ENCODE results near the gene DTNB.

Gene DTNB

GRCh38 chr2:25374411-25374810 lies 299.0 kb downstream of the DTNB start:
- no peaks in the 10 kb centered on the region for H3K27me3 ChIP-seq (ENCODE audit: low read length)
- H3K4me2 ChIP-seq (ENCODE audit: low read depth, low read length, poor library complexity, severe bottlenecking): no peak overlapping the region
- H4K20me1 ChIP-seq (ENCODE audit: low read depth, low read length): no peaks in the 10 kb centered on the region
- H3K9ac ChIP-seq (ENCODE audit: low read length): no peak overlapping the region
- peak overlapping the region; percentile 69 for H3K27ac ChIP-seq (ENCODE audit: low read depth, low read length)
- H3K9me2 ChIP-seq (replicated peaks; ENCODE audit: insufficient read depth, low read length): no peaks in the 10 kb centered on the region
- TF ChIP-seq EZH2phosphoT487 (conservative IDR thresholded peaks at IDR 0.05; ENCODE audit: low read length) (no peak), CTCF (IDR thresholded peaks at IDR 0.05; ENCODE audit: insufficient read depth, low read length, poor library complexity, severe bottlenecking) (no peak)
- H3K9me3 ChIP-seq (ENCODE audit: insufficient read depth, low read length): no peaks in the 10 kb centered on the region
- peaks cover 10% of the 10 kb centered on the region for H3F3A ChIP-seq (ENCODE audit: insufficient read depth)
- no peak overlapping the region for H2AFZ ChIP-seq (ENCODE audit: low read depth, low read length, severe bottlenecking)
- H3K36me3 ChIP-seq (ENCODE audit: low read length): no peaks in the 10 kb centered on the region
- no peak overlapping the region for H3K4me3 ChIP-seq (ENCODE audit: insufficient read depth, low read length, poor library complexity, severe bottlenecking)
- H3K79me2 ChIP-seq (ENCODE audit: insufficient read depth, low read length): no peaks in the 10 kb centered on the region

GRCh38 chr2:25373269-25373981 lies 300.0 kb downstream of the DTNB start:
- TF ChIP-seq EZH2phosphoT487 (conservative IDR thresholded peaks at IDR 0.05; ENCODE audit: low read length) (no peak), CTCF (IDR thresholded peaks at IDR 0.05; ENCODE audit: insufficient read depth, low read length, poor library complexity, severe bottlenecking) (no peak)
- no peaks in the 10 kb centered on the region for H3K79me2 ChIP-seq (ENCODE audit: insufficient read depth, low read length)
- H3K27ac ChIP-seq (ENCODE audit: low read depth, low read length): peak overlapping the region; percentile 69
- H3K9ac ChIP-seq (ENCODE audit: low read length): peak overlapping the region; percentile 31
- H4K20me1 ChIP-seq (ENCODE audit: low read depth, low read length): no peaks in the 10 kb centered on the region
- no peaks in the 10 kb centered on the region for H3K9me2 ChIP-seq (replicated peaks; ENCODE audit: insufficient read depth, low read length)
- H3K4me3 ChIP-seq (ENCODE audit: insufficient read depth, low read length, poor library complexity, severe bottlenecking): no peak overlapping the region
- H3K36me3 ChIP-seq (ENCODE audit: low read length): no peaks in the 10 kb centered on the region
- H3F3A ChIP-seq (ENCODE audit: insufficient read depth): peaks cover 10% of the 10 kb centered on the region
- H3K4me2 ChIP-seq (ENCODE audit: low read depth, low read length, poor library complexity, severe bottlenecking): peak overlapping the region; percentile 18
- no peak overlapping the region for H2AFZ ChIP-seq (ENCODE audit: low read depth, low read length, severe bottlenecking)
- H3K27me3 ChIP-seq (ENCODE audit: low read length): no peaks in the 10 kb centered on the region
- H3K9me3 ChIP-seq (ENCODE audit: insufficient read depth, low read length): no peaks in the 10 kb centered on the region

GRCh38 chr2:25372405-25373268 lies 300.7 kb downstream of the DTNB start:
- no peaks in the 10 kb centered on the region for H3K9me3 ChIP-seq (ENCODE audit: insufficient read depth, low read length)
- H3K27ac ChIP-seq (ENCODE audit: low read depth, low read length): peak overlapping the region; percentile 69
- H3K4me2 ChIP-seq (ENCODE audit: low read depth, low read length, poor library complexity, severe bottlenecking): peak overlapping the region; percentile 18
- TF ChIP-seq EZH2phosphoT487 (conservative IDR thresholded peaks at IDR 0.05; ENCODE audit: low read length) (no peak), CTCF (IDR thresholded peaks at IDR 0.05; ENCODE audit: insufficient read depth, low read length, poor library complexity, severe bottlenecking) (no peak)
- H3F3A ChIP-seq (ENCODE audit: insufficient read depth): peaks cover 10% of the 10 kb centered on the region
- H2AFZ ChIP-seq (ENCODE audit: low read depth, low read length, severe bottlenecking): no peak overlapping the region
- H3K4me3 ChIP-seq (ENCODE audit: insufficient read depth, low read length, poor library complexity, severe bottlenecking): no peak overlapping the region
- H4K20me1 ChIP-seq (ENCODE audit: low read depth, low read length): no peaks in the 10 kb centered on the region
- H3K9ac ChIP-seq (ENCODE audit: low read length): peak overlapping the region; percentile 31
- H3K27me3 ChIP-seq (ENCODE audit: low read length): no peaks in the 10 kb centered on the region
- H3K9me2 ChIP-seq (replicated peaks; ENCODE audit: insufficient read depth, low read length): no peaks in the 10 kb centered on the region
- no peaks in the 10 kb centered on the region for H3K79me2 ChIP-seq (ENCODE audit: insufficient read depth, low read length)
- H3K36me3 ChIP-seq (ENCODE audit: low read length): no peaks in the 10 kb centered on the region
